22Rv1 (cell line): ENCODE data around the gene ARHGDIA.

Source experiments
- ZFX ChIP-seq: fragments of 450-650 bp; IDR thresholded peaks from 2 replicates; pipeline ENCODE4 v1.6.1; 2017; ENCODE audit warnings: antibody characterized with exemption, borderline replicate concordance
- TF ChIP-seq, protein P1 (sequence below): fragments of 450-650 bp; IDR thresholded peaks from 2 replicates; pipeline ENCODE4 v1.5.1; 2017; ENCODE audit warnings: mild to moderate bottlenecking

GRCh38 chr17:81858170-81858966 lies 12.8 kb downstream of the ARHGDIA start:
- TF ChIP-seq, protein P1, sequence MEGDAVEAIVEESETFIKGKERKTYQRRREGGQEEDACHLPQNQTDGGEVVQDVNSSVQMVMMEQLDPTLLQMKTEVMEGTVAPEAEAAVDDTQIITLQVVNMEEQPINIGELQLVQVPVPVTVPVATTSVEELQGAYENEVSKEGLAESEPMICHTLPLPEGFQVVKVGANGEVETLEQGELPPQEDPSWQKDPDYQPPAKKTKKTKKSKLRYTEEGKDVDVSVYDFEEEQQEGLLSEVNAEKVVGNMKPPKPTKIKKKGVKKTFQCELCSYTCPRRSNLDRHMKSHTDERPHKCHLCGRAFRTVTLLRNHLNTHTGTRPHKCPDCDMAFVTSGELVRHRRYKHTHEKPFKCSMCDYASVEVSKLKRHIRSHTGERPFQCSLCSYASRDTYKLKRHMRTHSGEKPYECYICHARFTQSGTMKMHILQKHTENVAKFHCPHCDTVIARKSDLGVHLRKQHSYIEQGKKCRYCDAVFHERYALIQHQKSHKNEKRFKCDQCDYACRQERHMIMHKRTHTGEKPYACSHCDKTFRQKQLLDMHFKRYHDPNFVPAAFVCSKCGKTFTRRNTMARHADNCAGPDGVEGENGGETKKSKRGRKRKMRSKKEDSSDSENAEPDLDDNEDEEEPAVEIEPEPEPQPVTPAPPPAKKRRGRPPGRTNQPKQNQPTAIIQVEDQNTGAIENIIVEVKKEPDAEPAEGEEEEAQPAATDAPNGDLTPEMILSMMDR: no peak
- no peak for TF ChIP-seq ZFX
